SK-N-MC (cell line): ENCODE results near the gene PPM1M.

Source experiments
- EZH2 ChIP-seq: fragments of 200-600 bp; sonication (generic); IDR thresholded peaks from one replicate; pipeline ENCODE4 v1.6.1; 2017; ENCODE audit warnings: antibody characterized with exemption
- POLR2AphosphoS5 ChIP-seq: IDR thresholded peaks from 2 replicates; pipeline ENCODE4 v1.6.1; 2012; ENCODE audit warnings: mild to moderate bottlenecking, low read depth, low read length, borderline replicate concordance

GRCh38 chr3:52243791-52244628 is 1.5 kb upstream of the PPM1M start:
- TF ChIP-seq EZH2 (no peak), POLR2AphosphoS5 (no peak)
